ENCODE measurements around the gene RPN1.

DNA sequence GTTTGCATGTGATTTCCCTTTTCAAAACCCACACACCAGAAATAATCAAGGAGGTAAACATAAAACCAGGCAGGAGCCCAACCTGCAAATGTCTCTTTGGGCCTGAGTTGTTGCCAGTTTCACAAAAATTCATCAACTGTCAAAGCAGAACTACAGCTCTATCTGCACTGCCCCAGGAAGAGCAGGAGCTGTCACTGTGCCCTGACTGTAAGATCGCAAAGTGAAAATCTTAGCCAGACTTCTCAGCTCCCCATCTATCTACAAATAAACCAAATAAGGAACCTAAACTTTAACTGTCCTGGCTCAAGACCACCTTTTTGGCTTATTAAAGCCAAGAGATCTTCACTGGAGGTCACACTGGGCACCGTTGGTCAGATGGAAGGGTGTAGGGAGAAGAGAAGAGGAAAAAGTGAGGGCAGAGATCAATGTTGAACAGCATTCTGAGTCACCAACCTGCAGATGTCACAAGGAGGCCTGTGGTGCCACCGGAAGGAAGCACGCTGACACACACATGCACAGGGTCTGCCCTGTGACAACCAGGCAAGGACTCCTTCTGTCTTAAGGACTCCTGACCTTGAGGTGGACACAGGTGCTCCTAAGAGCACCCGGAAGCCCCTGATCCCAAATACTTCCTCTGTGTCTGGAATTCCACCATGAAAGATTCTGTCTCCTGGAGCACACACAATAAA is 58.7 kb downstream of the RPN1 start:
- TF ChIP-seq GATA3 (IDR thresholded peaks at IDR 0.05; ENCODE audit: low read depth, low read length) = no peak
- TF ChIP-seq GATA2 (IDR thresholded peaks at IDR 0.05; ENCODE audit: low read depth, low read length) = no peak

Data from SH-SY5Y (cell line).